ENCODE measurements around the gene LRRC25.

LRRC25 gene

GRCh38 chr19:18419699-18420460, 22.5 kb upstream of the LRRC25 start:
- Histone ChIP-seq H3K79me1 (replicated peaks; ENCODE audit: low read length, poor library complexity, severe bottlenecking) (peaks cover 2% of the 10 kb centered on the region), H2BK5ac (ENCODE audit: low read depth, low read length, poor library complexity, severe bottlenecking) (no peak overlapping the region), H3K4me3 (ENCODE audit: insufficient read depth in 1 of 2, low read depth in 1 of 2, low read length in 2 of 2) (peak overlapping the region; percentile 76 to 88), H3K23ac (ENCODE audit: low read length in 2 of 2) (peak overlapping the region in 1 of 2 experiments; percentile 50), H3K9ac (ENCODE audit: low read length) (peak overlapping the region; percentile 95), H3K14ac (ENCODE audit: low read length in 2 of 2) (peak overlapping the region in 1 of 2 experiments; percentile 74), H3K27me3 (ENCODE audit: control insufficient read depth in 1 of 2, insufficient read depth in 1 of 2, low read length in 2 of 2) (no peaks in the 10 kb centered on the region), H2AFZ (ENCODE audit: low read depth, low read length) (no peak overlapping the region), H3K4ac (ENCODE audit: low read depth in 1 of 2, low read length in 2 of 2) (peak overlapping the region; percentile 85 to 93), H3K4me1 (ENCODE audit: control insufficient read depth, insufficient read depth, low read depth, low read length) (peaks cover 71% of the 10 kb centered on the region), H3K9me3 (ENCODE audit: control insufficient read depth, low read length) (no peaks in the 10 kb centered on the region), H2AK5ac (ENCODE audit: low read length, severe bottlenecking) (peak overlapping the region; percentile 22), H2BK15ac (ENCODE audit: low read depth, poor library complexity, severe bottlenecking) (peak overlapping the region; percentile 83), H4K91ac (ENCODE audit: low read length) (peak overlapping the region; percentile 98), H4K8ac (ENCODE audit: low read length) (peak overlapping the region; percentile 71), H3K27ac (ENCODE audit: low read length, poor library complexity, severe bottlenecking) (no peak overlapping the region), H2BK120ac (ENCODE audit: low read depth, low read length) (peak overlapping the region; percentile 95), H3K18ac (ENCODE audit: low read depth in 1 of 2, low read length in 2 of 2) (peak overlapping the region; percentile 89 to 91), H2BK12ac (ENCODE audit: low read length in 2 of 2) (peak overlapping the region; percentile 44 to 68), H3K4me2 (ENCODE audit: low read length, poor library complexity, severe bottlenecking) (peak overlapping the region; percentile 82), H3K36me3 (ENCODE audit: control insufficient read depth in 1 of 2, insufficient read depth in 2 of 2, low read depth in 1 of 2, low read length in 2 of 2) (peaks cover 0 to 13% of the 10 kb centered on the region in 2 experiments)
- 2% methylated on average over 76 of the region's 97 CpGs for WGBS
- DNase-seq: peak; percentile 31

DNA sequence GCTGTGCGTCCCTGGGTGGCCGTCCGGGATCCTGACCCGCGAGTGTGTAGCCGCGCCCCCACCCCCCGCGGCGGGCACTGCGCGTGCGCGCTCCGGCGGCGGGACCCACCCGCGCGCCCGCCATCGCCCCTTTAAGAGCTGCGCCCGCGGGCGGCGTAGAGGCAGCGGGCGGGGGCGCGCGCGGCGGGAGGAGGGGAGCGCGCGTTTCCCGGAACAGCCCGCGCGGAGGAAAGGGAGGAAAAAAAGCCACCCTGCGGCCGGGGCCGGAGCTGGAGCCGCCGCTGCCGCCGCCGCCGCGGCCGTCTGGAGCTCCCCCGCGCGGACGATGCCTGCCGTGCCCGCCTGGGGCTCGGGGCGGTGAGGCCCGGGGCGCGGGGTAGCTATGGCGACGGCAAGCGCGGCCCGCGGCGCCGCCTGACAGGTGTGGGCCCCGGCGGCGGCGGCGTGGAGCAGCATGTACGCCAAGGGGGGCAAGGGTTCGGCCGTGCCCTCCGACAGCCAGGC, 21.8 kb upstream of the LRRC25 start, which contains the start of gene SSBP4:
Gene SSBP4 (plus strand): TSS at position 204 of the 504 bp plus-strand sequence. CDS start 251 bp downstream, at position 455.
- H3K79me1 ChIP-seq (replicated peaks; ENCODE audit: low read length, poor library complexity, severe bottlenecking): peaks cover 2% of the 10 kb centered on the region
- no peak within 1 kb of the TSS for H2AFZ ChIP-seq (ENCODE audit: low read depth, low read length)
- peaks cover 0 to 13% of the 10 kb centered on the region in 2 experiments for H3K36me3 ChIP-seq (ENCODE audit: control insufficient read depth in 1 of 2, insufficient read depth in 2 of 2, low read depth in 1 of 2, low read length in 2 of 2)
- peak within 1 kb of the TSS; percentile 95 for H3K9ac ChIP-seq (ENCODE audit: low read length)
- no peaks in the 10 kb centered on the region for H3K9me3 ChIP-seq (ENCODE audit: control insufficient read depth, low read length)
- peak within 1 kb of the TSS; percentile 95 for H2BK120ac ChIP-seq (ENCODE audit: low read depth, low read length)
- peak within 1 kb of the TSS; percentile 82 for H3K4me2 ChIP-seq (ENCODE audit: low read length, poor library complexity, severe bottlenecking)
- H2BK15ac ChIP-seq (ENCODE audit: low read depth, poor library complexity, severe bottlenecking): peak within 1 kb of the TSS; percentile 92
- peak within 1 kb of the TSS; percentile 84 for H3K27ac ChIP-seq (ENCODE audit: low read length, poor library complexity, severe bottlenecking)
- H2BK12ac ChIP-seq (ENCODE audit: low read length in 2 of 2): peak within 1 kb of the TSS; percentile 99 to 100
- DNase-seq: peak; percentile 82
- H2BK5ac ChIP-seq (ENCODE audit: low read depth, low read length, poor library complexity, severe bottlenecking): peak within 1 kb of the TSS; percentile 24
- peak within 1 kb of the TSS in 1 of 2 experiments; percentile 50 for H3K23ac ChIP-seq (ENCODE audit: low read length in 2 of 2)
- H3K4me3 ChIP-seq (ENCODE audit: insufficient read depth in 1 of 2, low read depth in 1 of 2, low read length in 2 of 2): peak within 1 kb of the TSS; percentile 76 to 88
- peaks cover 70% of the 10 kb centered on the region for H3K4me1 ChIP-seq (ENCODE audit: control insufficient read depth, insufficient read depth, low read depth, low read length)
- H3K14ac ChIP-seq (ENCODE audit: low read length in 2 of 2): peak within 1 kb of the TSS in 1 of 2 experiments; percentile 80
- no peaks in the 10 kb centered on the region for H3K27me3 ChIP-seq (ENCODE audit: control insufficient read depth in 1 of 2, insufficient read depth in 1 of 2, low read length in 2 of 2)
- H3K4ac ChIP-seq (ENCODE audit: low read depth in 1 of 2, low read length in 2 of 2): peak within 1 kb of the TSS; percentile 95 to 97
- peak within 1 kb of the TSS; percentile 22 for H2AK5ac ChIP-seq (ENCODE audit: low read length, severe bottlenecking)
- peak within 1 kb of the TSS; percentile 100 for H4K8ac ChIP-seq (ENCODE audit: low read length)
- 3% methylated on average over 21 of the region's 80 CpGs for WGBS
- peak within 1 kb of the TSS; percentile 99 for H4K91ac ChIP-seq (ENCODE audit: low read length)
- H3K18ac ChIP-seq (ENCODE audit: low read depth in 1 of 2, low read length in 2 of 2): peak within 1 kb of the TSS; percentile 98 to 100

DNA sequence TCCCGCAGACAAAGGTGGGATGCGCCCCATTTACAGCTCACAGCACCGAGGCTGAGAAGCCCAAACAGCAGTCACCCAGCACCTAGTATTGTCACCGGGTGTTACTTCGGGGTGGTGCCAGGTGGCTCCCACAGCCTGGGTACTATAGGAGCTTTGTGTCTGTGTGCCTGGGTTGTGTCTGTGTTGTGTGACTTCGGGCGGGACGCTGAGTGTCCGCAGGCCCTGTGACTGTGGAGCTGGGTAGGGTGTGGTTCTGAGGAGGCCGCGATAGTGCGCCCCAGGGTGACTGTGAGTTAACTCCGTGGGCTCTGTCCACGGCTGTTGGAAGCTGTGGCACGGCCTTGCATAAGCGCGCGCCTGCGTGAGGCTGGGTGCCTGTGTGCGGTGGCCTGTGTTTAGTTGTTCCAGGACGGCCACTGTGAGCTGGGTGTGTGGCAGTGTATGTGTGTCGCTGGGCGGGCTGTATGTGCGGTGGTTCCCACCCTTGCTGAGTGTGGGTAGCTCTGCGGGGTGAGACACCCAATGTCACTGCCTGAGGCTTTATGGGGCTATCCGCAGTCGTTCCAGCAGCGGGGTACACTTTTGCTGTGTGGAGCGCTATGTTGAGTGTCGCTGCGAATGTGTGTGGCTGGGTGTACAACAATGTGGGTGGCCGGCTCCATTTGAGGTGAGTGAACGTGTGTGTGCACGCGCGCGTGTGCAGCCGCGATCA, 21.2 kb upstream of the LRRC25 start:
- peak overlapping the region in 1 of 2 experiments; percentile 35 for H3K23ac ChIP-seq (ENCODE audit: low read length in 2 of 2)
- H2AFZ ChIP-seq (ENCODE audit: low read depth, low read length): no peak overlapping the region
- H4K8ac ChIP-seq (ENCODE audit: low read length): peak overlapping the region; percentile 100
- H4K91ac ChIP-seq (ENCODE audit: low read length): peak overlapping the region; percentile 99
- H3K36me3 ChIP-seq (ENCODE audit: control insufficient read depth in 1 of 2, insufficient read depth in 2 of 2, low read depth in 1 of 2, low read length in 2 of 2): peaks cover 0 to 11% of the 10 kb centered on the region in 2 experiments
- H2BK5ac ChIP-seq (ENCODE audit: low read depth, low read length, poor library complexity, severe bottlenecking): no peak overlapping the region
- 33% methylated on average over 35 of the region's 39 CpGs for WGBS
- peak overlapping the region; percentile 73 to 76 for H3K4me3 ChIP-seq (ENCODE audit: insufficient read depth in 1 of 2, low read depth in 1 of 2, low read length in 2 of 2)
- peak; percentile 68 for DNase-seq
- peak overlapping the region; percentile 51 for H3K4me2 ChIP-seq (ENCODE audit: low read length, poor library complexity, severe bottlenecking)
- H2AK5ac ChIP-seq (ENCODE audit: low read length, severe bottlenecking): peak overlapping the region; percentile 14
- H3K9me3 ChIP-seq (ENCODE audit: control insufficient read depth, low read length): no peaks in the 10 kb centered on the region
- peak overlapping the region; percentile 99 to 100 for H2BK12ac ChIP-seq (ENCODE audit: low read length in 2 of 2)
- peak overlapping the region; percentile 95 for H2BK120ac ChIP-seq (ENCODE audit: low read depth, low read length)
- H3K27ac ChIP-seq (ENCODE audit: low read length, poor library complexity, severe bottlenecking): peak overlapping the region; percentile 84
- H3K4me1 ChIP-seq (ENCODE audit: control insufficient read depth, insufficient read depth, low read depth, low read length): peaks cover 68% of the 10 kb centered on the region
- no peaks in the 10 kb centered on the region for H3K27me3 ChIP-seq (ENCODE audit: control insufficient read depth in 1 of 2, insufficient read depth in 1 of 2, low read length in 2 of 2)
- H3K79me1 ChIP-seq (replicated peaks; ENCODE audit: low read length, poor library complexity, severe bottlenecking): peaks cover 2% of the 10 kb centered on the region
- peak overlapping the region; percentile 95 for H3K9ac ChIP-seq (ENCODE audit: low read length)
- peak overlapping the region; percentile 95 to 97 for H3K4ac ChIP-seq (ENCODE audit: low read depth in 1 of 2, low read length in 2 of 2)
- peak overlapping the region in 1 of 2 experiments; percentile 80 for H3K14ac ChIP-seq (ENCODE audit: low read length in 2 of 2)
- H3K18ac ChIP-seq (ENCODE audit: low read depth in 1 of 2, low read length in 2 of 2): peak overlapping the region; percentile 98 to 100
- H2BK15ac ChIP-seq (ENCODE audit: low read depth, poor library complexity, severe bottlenecking): peak overlapping the region; percentile 92
